GM12878 (cell line): Measurements from ENCODE around the gene SCAF8. TPM values are rescaled to one million over a fixed set of nuclear protein-coding genes. Genes with fewer than 3 reads are reported as not detected.

Experiments
- ATAC-seq: fragments of 200-7000 bp; cut with Tn5 transposase; 3 replicates; pipeline ENCODE4 v1.9.1; 2020; ENCODE audit warnings: mild to moderate bottlenecking, moderate library complexity
- BruUV-seq: library from RNA; stranded (reverse); fragments of 400-500 nt; replicated peaks from 2 replicates; lab custom pipeline; 2021; lab: Mats Ljungman, UMichigan
- CTCF ChIA-PET: fragments of 300-600 bp; sonication (Branson Sonifier 250); formaldehyde crosslinking; extraction: SDS; loops from one replicate; lab custom pipeline; 2021; ENCODE audit warnings: inconsistent platforms; lab: Yijun Ruan, JAX
- POLR2A ChIA-PET: fragments of 350-600 bp; formaldehyde crosslinking; extraction: SDS; loops from one replicate; lab custom pipeline; 2021; ENCODE audit warnings: inconsistent platforms; lab: Charles Lee
- RAD21 ChIA-PET: fragments of 300-600 bp; sonication (Branson Sonifier 250); formaldehyde crosslinking; loops from one replicate; lab custom pipeline; 2023; ENCODE audit warnings: antibody characterized with exemption; ENCODE audit not compliant: unreplicated experiment; lab: Charles Lee
- SMC1A ChIA-PET: fragments of 300-600 bp; sonication (Branson Sonifier 250); formaldehyde crosslinking; loops from one replicate; lab custom pipeline; 2023; ENCODE audit not compliant: unreplicated experiment, uncharacterized antibody; lab: Charles Lee
- DNase-seq: peaks from one replicate; pipeline ENCODE4 v3.0.0-alpha.2; 2011; ENCODE audit warnings: low read depth, low spot score
- FAIRE-seq: peaks from 3 replicates; lab custom pipeline; 2011; peaks lifted over from hg19 to GRCh38; lab: Jason Lieb, UNC
- H2AFZ ChIP-seq: 2 replicates; pipeline ENCODE4 v1.6.0; 2011; ENCODE audit warnings: low read depth, low read length, control low read depth; ENCODE audit not compliant: control insufficient read depth
- H3K27ac ChIP-seq: 2 replicates; pipeline ENCODE4 v1.5.1; 2011; ENCODE audit warnings: control low read depth; ENCODE audit not compliant: control insufficient read depth, insufficient read depth
- H3K27me3 ChIP-seq, 2 experiments: replicated peaks in 1 of 2; 2 replicates each; pipeline versions ENCODE4 v1.6.0 to v1.6.1; 2011; ENCODE audit warnings: low read length in 1 of 2; ENCODE audit not compliant: control insufficient read depth in 2 of 2, insufficient read depth in 2 of 2
- H3K36me3 ChIP-seq, 2 experiments: 2 replicates each; pipeline ENCODE4 v1.5.1; 2011; ENCODE audit warnings: low read length in 1 of 2; ENCODE audit not compliant: control insufficient read depth in 2 of 2, insufficient read depth in 2 of 2
- H3K4me1 ChIP-seq: 2 replicates; pipeline ENCODE4 v1.6.1; 2011; ENCODE audit warnings: mild to moderate bottlenecking, low read length, moderate library complexity, mixed read lengths; ENCODE audit not compliant: control insufficient read depth, insufficient read depth
- H3K4me2 ChIP-seq: 2 replicates; pipeline ENCODE4 v1.6.0; 2011; ENCODE audit warnings: control low read depth; ENCODE audit not compliant: control insufficient read depth, insufficient read depth
- H3K4me3 ChIP-seq: fragments of 200-600 bp; sonication (generic); 2 replicates; pipeline ENCODE4 v1.5.1; 2016
- H3K79me2 ChIP-seq: 2 replicates; pipeline ENCODE4 v1.6.0; 2011; ENCODE audit warnings: low read length; ENCODE audit not compliant: control insufficient read depth, insufficient read depth
- H3K9ac ChIP-seq: 2 replicates; pipeline ENCODE4 v1.8.0; 2011; ENCODE audit warnings: low read length, control low read depth, mixed read lengths; ENCODE audit not compliant: control insufficient read depth, insufficient read depth
- H3K9me3 ChIP-seq: replicated peaks from 3 replicates; pipeline ENCODE4 v1.5.1; 2011; ENCODE audit warnings: mild to moderate bottlenecking, low read length; ENCODE audit not compliant: control insufficient read depth, insufficient read depth
- H4K20me1 ChIP-seq: 2 replicates; pipeline ENCODE4 v1.6.0; 2011; ENCODE audit not compliant: control insufficient read depth, insufficient read depth
- CREM ChIP-seq: IDR thresholded peaks from 2 replicates; pipeline ENCODE4 v1.6.1; 2014; ENCODE audit warnings: antibody characterized with exemption, low read depth
- EGR1 ChIP-seq, 2 experiments: IDR thresholded peaks; 1 replicate in 1 of 2; 2 replicates in 1 of 2; pipeline ENCODE4 v1.6.1; 2011 to 2012; ENCODE audit warnings: low read depth in 2 of 2, low read length in 2 of 2, borderline replicate concordance in 1 of 2, mild to moderate bottlenecking in 1 of 2, moderate library complexity in 1 of 2
- HDAC2 ChIP-seq: fragments of 200-600 bp; sonication (generic); IDR thresholded peaks from 2 replicates; pipeline ENCODE4 v1.6.1; 2017
- HSF1 ChIP-seq: fragments of 150-350 bp; IDR thresholded peaks from 2 replicates; pipeline ENCODE4 v1.6.1; 2014; ENCODE audit warnings: mild to moderate bottlenecking, low read depth, low read length
- IKZF2 ChIP-seq, 2 experiments: fragments of 450-650 bp; IDR thresholded peaks; 2 replicates each; pipeline ENCODE4 v1.6.1; 2017; ENCODE audit warnings: mild to moderate bottlenecking in 2 of 2, moderate library complexity in 2 of 2
- MEF2A ChIP-seq: IDR thresholded peaks from 2 replicates; pipeline ENCODE4 v1.6.1; 2011; ENCODE audit warnings: low read depth, mild to moderate bottlenecking, low read length, moderate library complexity; ENCODE audit not compliant: insufficient read depth
- MLLT1 ChIP-seq: fragments of 450-650 bp; IDR thresholded peaks from 2 replicates; pipeline ENCODE4 v1.6.1; 2016; ENCODE audit warnings: mild to moderate bottlenecking
- NRF1 ChIP-seq: conservative IDR thresholded peaks from 2 replicates; pipeline ENCODE4 v1.6.1; 2011; ENCODE audit warnings: mild to moderate bottlenecking, low read depth, low read length, improper control_type of control experiment
- RB1 ChIP-seq: fragments of 450-650 bp; formaldehyde crosslinking; IDR thresholded peaks from 2 replicates; pipeline ENCODE4 v1.6.1; 2017; ENCODE audit warnings: mild to moderate bottlenecking, borderline replicate concordance
- SREBF2 ChIP-seq: IDR thresholded peaks from 2 replicates; pipeline ENCODE4 v1.6.1; 2012; ENCODE audit warnings: mild to moderate bottlenecking, low read length
- TARDBP ChIP-seq: IDR thresholded peaks from 2 replicates; pipeline ENCODE4 v1.6.1; 2016; ENCODE audit warnings: borderline replicate concordance
- TCF3 ChIP-seq: IDR thresholded peaks from 2 replicates; pipeline ENCODE4 v1.6.1; 2012; ENCODE audit warnings: low read depth, mild to moderate bottlenecking, low read length, borderline replicate concordance; ENCODE audit not compliant: insufficient read depth
- YBX1 ChIP-seq: fragments of 450-650 bp; IDR thresholded peaks from 2 replicates; pipeline ENCODE4 v1.6.1; 2016; ENCODE audit warnings: antibody characterized with exemption
- ZNF217 ChIP-seq: fragments of 450-650 bp; IDR thresholded peaks from 2 replicates; pipeline ENCODE4 v1.6.1; 2017; ENCODE audit warnings: antibody characterized with exemption, mild to moderate bottlenecking
- ZNF622 ChIP-seq: fragments of 450-650 bp; IDR thresholded peaks from 2 replicates; pipeline ENCODE4 v1.6.1; 2017; ENCODE audit warnings: mild to moderate bottlenecking, inconsistent platforms
- WGBS: methylation state at CpG from one replicate; pipeline ENCODE4 v1.1.6; 2016; ENCODE audit warnings: low lambda C conversion rate; ENCODE audit not compliant: insufficient replicate concordance, insufficient coverage; ENCODE audit errors: missing lambda C conversion rate; 5-methylcytosine and 5-hydroxymethylcytosine counted together
- in situ Hi-C: fragments of 300-500 bp; cut with MboI; formaldehyde crosslinking; loops from 9 replicates; pipeline ENCODE4 v1.14.3; 2018; ENCODE audit warnings: mixed read lengths
- intact Hi-C: fragments of 100-400 bp; cut with micrococcal nuclease; formaldehyde crosslinking; loops from one replicate; pipeline ENCODE4 v1.14.2; 2022; ENCODE audit not compliant: unreplicated experiment
- polyA plus RNA-seq, 11 experiments: library from polyadenylated mRNA; depleted of rRNA in 4 of 11; unstranded in 6 of 11; stranded (reverse) in 5 of 11; fragments of >200 nt; fragmentation: Nextera tagmentation in 4 of 11; fragmentation: Illumina TruSeq in 1 of 11; extraction: Ambion mirVana in 4 of 11; extraction: Trizol in 1 of 11; gene quantifications; 1 replicate in 1 of 11; 2 replicates in 10 of 11; pipeline versions ENCODE4 v1.2.1 to v1.2.3, GENCODE V29; 2011 to 2016; ENCODE audit warnings: inconsistent platforms in 2 of 11, missing spikeins in 2 of 11, low read depth in 1 of 11
- total RNA-seq, 4 experiments: library from RNA; depleted of rRNA in 3 of 4; stranded (reverse); fragments of >200 nt in 3 of 4; fragmentation: Illumina TruSeq in 1 of 4; extraction: Trizol in 1 of 4; gene quantifications; 2 replicates each; pipeline versions ENCODE4 v1.2.1 to v1.2.3, GENCODE V29; 2013 to 2021

Gene SCAF8
- total and polyA plus RNA-seq, 10 of the 15 experiments (the other 5 are each of a cell fraction or from before 2014, with no cell fraction given), result 8.1 to 28.8 (median 15.9) TPM

- Histone ChIP-seq H4K20me1 (no peaks in the 10 kb centered on the region), H3K9ac (no peak overlapping the region)
- CTCF ChIA-PET, result interaction anchor here (0.9 kb wide), 1 partner anchor 116 kb away, joined by 3 read pairs; no protein-coding TSS in a partner anchor
- TF ChIP-seq HSF1 (no peak), TARDBP (no peak), MEF2A (no peak)
- TF ChIP-seq, all 136 proteins: peak for 0
- no peak for ATAC-seq
- no peaks in the 10 kb centered on the region; the same call in 1 of the 2 replicates for H3K79me2 ChIP-seq
- DNase-seq, result no peak
- 98% methylated on average over 5 of the region's 5 CpGs for WGBS
- H3K27ac ChIP-seq, result no peak overlapping the region
- in situ Hi-C loops (no loop called here), intact Hi-C loops (no loop called here)
- no peak overlapping the region for H3K4me3 ChIP-seq
- no peak overlapping the region for H3K4me2 ChIP-seq
- H3K27me3 ChIP-seq, result no peaks in the 10 kb centered on the region
- no peak overlapping the region for H2AFZ ChIP-seq
- ChIA-PET POLR2A (interaction anchor here (1.0 kb wide), 1 partner anchor 10 kb away, joined by 3 read pairs; no protein-coding TSS in a partner anchor), SMC1A (no interaction called here), RAD21 (no interaction called here)
- peaks cover 0 to 10% of the 10 kb centered on the region in 2 experiments; a peak in 3 of 4 replicates for H3K36me3 ChIP-seq
- H3K4me1 ChIP-seq, result no peaks in the 10 kb centered on the region
- no peak for FAIRE-seq
- BruUV-seq, result TSS peak; percentile 1
- no peaks in the 10 kb centered on the region for H3K9me3 ChIP-seq
These were observed 58.5 kb downstream of the SCAF8 start for GRCh38 chr6:154791556-154792317.

GRCh38 chr6:154792325-154792724 is 59.1 kb downstream of the SCAF8 start:
- Histone ChIP-seq H4K20me1 (no peaks in the 10 kb centered on the region), H3K27ac (no peak overlapping the region)
- TF ChIP-seq MLLT1, result no peak
- TF ChIP-seq TCF3, result no peak
- no peak for TF ChIP-seq CREM
- TF ChIP-seq ZNF217, result no peak
- TF ChIP-seq RB1, result no peak
- no peak for TF ChIP-seq IKZF2 (IDR thresholded peaks at IDR 0.05)
- no peak for TF ChIP-seq NRF1
- TF ChIP-seq HDAC2, result no peak
- TF ChIP-seq SREBF2, result no peak
- no peak for TF ChIP-seq ZNF622
- no peak for TF ChIP-seq TARDBP
- no peak for TF ChIP-seq YBX1
- TF ChIP-seq EGR1 (IDR thresholded peaks at IDR 0.05; ENCODE audit: borderline replicate concordance in 1 of 2, low read depth in 2 of 2, low read length in 2 of 2), result no peak

More at GRCh38 chr6:154792325-154792724, 59.1 kb downstream of the SCAF8 start:
- no peak overlapping the region for H3K4me3 ChIP-seq
- ATAC-seq (no peak), FAIRE-seq (no peak), DNase-seq (no peak)
- ChIA-PET SMC1A (no interaction called here), CTCF (no interaction called here), POLR2A (no interaction called here), RAD21 (no interaction called here)
- no peak overlapping the region for H2AFZ ChIP-seq
- H3K27me3 ChIP-seq, result no peaks in the 10 kb centered on the region
- peaks cover 0 to 10% of the 10 kb centered on the region in 2 experiments; a peak in 3 of 4 replicates for H3K36me3 ChIP-seq
- in situ Hi-C loops (no loop called here), intact Hi-C loops (no loop called here)
- H3K4me1 ChIP-seq, result no peaks in the 10 kb centered on the region
- no peaks in the 10 kb centered on the region for H3K9me3 ChIP-seq
- no TSS peak for BruUV-seq
- no peaks in the 10 kb centered on the region; the same call in 1 of the 2 replicates for H3K79me2 ChIP-seq
- H3K9ac ChIP-seq, result no peak overlapping the region
- 84% methylated on average over 4 of the region's 4 CpGs for WGBS
- H3K4me2 ChIP-seq, result no peak overlapping the region
